GM19463 (cell line): ENCODE measurements around the gene TFCP2.
A peak's percentile ranks its signal among the peaks of the same experiment; 100 is the strongest.
"Not testable (repeated sequence)": the region's sequence is repeated elsewhere in the genome, so short reads cannot be mapped to it uniquely, and the experiment has no call there.

Experiments used
- ATAC-seq: cut with Tn5 transposase; IDR thresholded peaks from one replicate; pipeline ENCODE4 v1.9.1; 2021; ENCODE audit warnings: mild to moderate bottlenecking, moderate library complexity; ENCODE audit not compliant: unreplicated experiment

The TFCP2 gene

GRCh38 chr12:51085757-51086156 lies 87.2 kb downstream of the TFCP2 start:
- ATAC-seq: no peak

GRCh38 chr12:51083126-51083833 lies 89.7 kb downstream of the TFCP2 start, which contains the start of gene CSRNP2:
CSRNP2 (minus strand) TSS chr12:51083596; CDS start chr12:51076561, 7,035 bp downstream.
- peak; percentile 98 for ATAC-seq

GRCh38 chr12:51082561-51083125 lies 90.3 kb downstream of the TFCP2 start:
- ATAC-seq: no peak

- no peak for ATAC-seq
Measured at GRCh38 chr12:51081421-51081820, 91.5 kb downstream of the TFCP2 start.

GRCh38 chr12:51080136-51080535 lies 92.8 kb downstream of the TFCP2 start:
- no peak for ATAC-seq

GRCh38 chr12:51078866-51079265 lies 94.1 kb downstream of the TFCP2 start:
- not testable (repeated sequence) for ATAC-seq

GRCh38 chr12:51078346-51078745 lies 94.6 kb downstream of the TFCP2 start:
- ATAC-seq: not testable (repeated sequence)

GRCh38 chr12:51077930-51078329 lies 95.0 kb downstream of the TFCP2 start:
- no peak for ATAC-seq

GRCh38 chr12:51076236-51076930 lies 96.6 kb downstream of the TFCP2 start:
- ATAC-seq: no peak

- no peak for ATAC-seq
Measured at GRCh38 chr12:51075390-51075789, 97.5 kb downstream of the TFCP2 start.

GRCh38 chr12:51071663-51072062 lies 101.3 kb downstream of the TFCP2 start:
- ATAC-seq: no peak

GRCh38 chr12:51070004-51070403 lies 102.9 kb downstream of the TFCP2 start:
- no peak for ATAC-seq

GRCh38 chr12:51067771-51068170 lies 105.2 kb downstream of the TFCP2 start:
- no peak for ATAC-seq

GRCh38 chr12:51067229-51067628 lies 105.7 kb downstream of the TFCP2 start:
- no peak for ATAC-seq

- no peak for ATAC-seq
Measured at GRCh38 chr12:51065530-51065929, 107.4 kb downstream of the TFCP2 start.

- ATAC-seq: no peak
Measured at GRCh38 chr12:51062631-51063397, 110.1 kb downstream of the TFCP2 start.

- no peak for ATAC-seq
Measured at GRCh38 chr12:51059086-51059485, 113.8 kb downstream of the TFCP2 start.

GRCh38 chr12:51056242-51056641 lies 116.7 kb downstream of the TFCP2 start:
- ATAC-seq: no peak

- no peak for ATAC-seq
Measured at GRCh38 chr12:51055060-51055459, 117.9 kb downstream of the TFCP2 start.

- no peak for ATAC-seq
Measured at GRCh38 chr12:51051787-51052186, 121.1 kb downstream of the TFCP2 start.

- no peak for ATAC-seq
Measured at GRCh38 chr12:51049525-51049924, 123.4 kb downstream of the TFCP2 start.
